Measurements from ENCODE around the gene ECE1. TPM values are rescaled to one million over a fixed set of nuclear protein-coding genes. Genes with fewer than 3 reads are reported as not detected.

Gene ECE1
- total and polyA plus RNA-seq, 9 of the 15 experiments (the other 6 are each of a cell fraction or from before 2014, with no cell fraction given) = 0.56 to 34.8 (median 11.0) TPM

- peaks cover 16 to 20% of the 10 kb centered on the region in 2 experiments; a peak in 4 of 5 replicates for H3K4me1 ChIP-seq (replicated peaks in 1 of 2; ENCODE audit: control insufficient read depth in 2 of 2, insufficient read depth in 2 of 2, low read length in 2 of 2)
- peak overlapping the region; percentile 88 for H3K4me3 ChIP-seq
- peaks cover 14% of the 10 kb centered on the region; the same call in 1 of the 3 replicates for H3K36me3 ChIP-seq (ENCODE audit: control insufficient read depth, insufficient read depth, low read length)
- peaks cover 12% of the 10 kb centered on the region for H4K20me1 ChIP-seq (replicated peaks; ENCODE audit: control insufficient read depth, insufficient read depth, low read length)
- H2AFZ ChIP-seq (ENCODE audit: low read depth, low read length) = peak overlapping the region; percentile 73
- ChIA-PET POLR2A (interaction anchor here (0.6 to 2.2 kb wide), 7 partner anchors 8 to 656 kb away, joined by 3 to 7 read pairs (median 3); no protein-coding TSS in a partner anchor), CTCF (ENCODE audit: low intra/inter-chr PET ratio) (no interaction called here)
- intact Hi-C loops (cut with micrococcal nuclease) (loop anchor here (5.0 kb wide), 1 partner anchor 389 kb away; the partner anchor contains the start of gene HP1BP3), in situ Hi-C loops (cut with MboI) (no loop called here)
- DNase-seq (ENCODE audit: extremely low read depth in 1 of 4, low spot score in 3 of 4) (peak; percentile 47 to 88 (median 73)), FAIRE-seq (no peak), ATAC-seq (peak; percentile 42)
- H3K9me3 ChIP-seq (replicated peaks; ENCODE audit: control insufficient read depth, insufficient read depth, low read depth, low read length) = no peaks in the 10 kb centered on the region
- peak overlapping the region; percentile 69 to 97 for H3K9ac ChIP-seq (ENCODE audit: insufficient read depth in 1 of 2, low read depth in 2 of 2, low read length in 2 of 2)
- WGBS (ENCODE audit: insufficient coverage, low coverage, missing lambda C conversion rate) = 0% methylated on average over 29 of the region's 69 CpGs
- peak overlapping the region; percentile 72 for H3K27ac ChIP-seq (ENCODE audit: extremely low read depth, low read depth, low read length)
- peak overlapping the region; percentile 83 for H3K4me2 ChIP-seq (ENCODE audit: insufficient read depth, low read length)
- H3K27me3 ChIP-seq (ENCODE audit: control insufficient read depth in 2 of 2, insufficient read depth in 2 of 2, low read length in 2 of 2) = no peaks in the 10 kb centered on the region
- H3K79me2 ChIP-seq (ENCODE audit: control insufficient read depth, insufficient read depth, low read length) = peaks cover 40% of the 10 kb centered on the region
- BruUV-seq (replicated peaks) = no TSS peak
- H3K9me1 ChIP-seq (ENCODE audit: control insufficient read depth, insufficient read depth, low read length) = no peaks in the 10 kb centered on the region
- TF ChIP-seq UBTF (IDR thresholded peaks at IDR 0.05; ENCODE audit: borderline replicate concordance in 1 of 2, low read depth in 2 of 2, low read length in 2 of 2) (peak in 1 of 2 experiments; percentile 6; a peak in 2 of 4 replicates), RAD21 (CRISPR knock-in tag; conservative IDR thresholded peaks at IDR 0.05 in 1 of 2, IDR thresholded peaks at IDR 0.05 in 1 of 2) (0 out of 4 replicates have a peak, but pooled peaks of 1 of the 2 experiments have one; percentile 0), VEZF1 (CRISPR knock-in tag; IDR thresholded peaks at IDR 0.05) (no peak), TAL1 (IDR thresholded peaks at IDR 0.05) (no peak), RB1 (IDR thresholded peaks at IDR 0.05; ENCODE audit: low read depth) (peak; percentile 76), PHF8 (IDR thresholded peaks at IDR 0.05; ENCODE audit: borderline replicate concordance, low read length) (peak; percentile 17; the same call in 1 of the 2 replicates), NR2C2 (CRISPR knock-in tag; IDR thresholded peaks at IDR 0.05) (no peak), NR2C2 (tag; IDR thresholded peaks at IDR 0.05) (peak; percentile 77; the same call in 1 of the 2 replicates), TFE3 (CRISPR knock-in tag; IDR thresholded peaks at IDR 0.05) (no peak), STAG1 (CRISPR knock-in tag; IDR thresholded peaks at IDR 0.05; ENCODE audit: borderline replicate concordance) (no peak), HDAC2 (IDR thresholded peaks at IDR 0.05) (0 out of 2 replicates have a peak, but pooled peaks have one; percentile 59), HMGN3 (IDR thresholded peaks at IDR 0.05; ENCODE audit: borderline replicate concordance, extremely low read depth, insufficient read length, low read depth, low read length) (peak; percentile 27), BRD4 (IDR thresholded peaks at IDR 0.05) (peak; percentile 39; the same call in 1 of the 2 replicates), GATAD2A (IDR thresholded peaks at IDR 0.05) (0 out of 2 replicates have a peak, but pooled peaks have one; percentile 19), SMAD4 (CRISPR knock-in tag; conservative IDR thresholded peaks at IDR 0.05) (peak; percentile 12; the same call in 1 of the 2 replicates)
Measured at GRCh38 chr1:21175670-21176581, 114.3 kb downstream of the ECE1 start.
